Measurements from ENCODE around the gene AUTS2.

DNA sequence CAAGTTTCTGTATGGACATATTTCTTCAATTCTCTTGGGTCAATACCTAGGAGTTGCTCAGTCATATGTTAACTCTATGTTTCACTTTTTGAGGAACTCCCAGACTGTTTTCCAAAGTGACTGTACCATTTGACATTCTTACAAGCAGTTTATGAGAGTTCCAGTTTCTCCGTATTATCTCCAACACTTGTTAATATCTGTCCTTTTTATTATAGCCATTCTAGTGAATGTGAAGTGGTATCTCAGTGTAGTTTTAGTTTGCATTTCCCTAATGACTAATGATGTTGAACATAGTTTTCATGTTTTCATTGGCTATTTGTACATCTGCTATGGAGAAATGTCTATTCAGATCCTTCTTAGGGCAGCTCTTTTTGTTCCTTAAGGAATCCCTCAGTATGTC lies 1002.7 kb downstream of the AUTS2 start:
- TF ChIP-seq, protein P1, sequence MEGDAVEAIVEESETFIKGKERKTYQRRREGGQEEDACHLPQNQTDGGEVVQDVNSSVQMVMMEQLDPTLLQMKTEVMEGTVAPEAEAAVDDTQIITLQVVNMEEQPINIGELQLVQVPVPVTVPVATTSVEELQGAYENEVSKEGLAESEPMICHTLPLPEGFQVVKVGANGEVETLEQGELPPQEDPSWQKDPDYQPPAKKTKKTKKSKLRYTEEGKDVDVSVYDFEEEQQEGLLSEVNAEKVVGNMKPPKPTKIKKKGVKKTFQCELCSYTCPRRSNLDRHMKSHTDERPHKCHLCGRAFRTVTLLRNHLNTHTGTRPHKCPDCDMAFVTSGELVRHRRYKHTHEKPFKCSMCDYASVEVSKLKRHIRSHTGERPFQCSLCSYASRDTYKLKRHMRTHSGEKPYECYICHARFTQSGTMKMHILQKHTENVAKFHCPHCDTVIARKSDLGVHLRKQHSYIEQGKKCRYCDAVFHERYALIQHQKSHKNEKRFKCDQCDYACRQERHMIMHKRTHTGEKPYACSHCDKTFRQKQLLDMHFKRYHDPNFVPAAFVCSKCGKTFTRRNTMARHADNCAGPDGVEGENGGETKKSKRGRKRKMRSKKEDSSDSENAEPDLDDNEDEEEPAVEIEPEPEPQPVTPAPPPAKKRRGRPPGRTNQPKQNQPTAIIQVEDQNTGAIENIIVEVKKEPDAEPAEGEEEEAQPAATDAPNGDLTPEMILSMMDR (IDR thresholded peaks at IDR 0.05): no peak
- TF ChIP-seq POLR2A (IDR thresholded peaks at IDR 0.05): no peak
